IPS-20b (cell line): ENCODE data around the gene CPOX.

Experiments used
- H3K27ac ChIP-seq: one replicate; pipeline ENCODE4 v1.5.1; 2013; ENCODE audit warnings: low read length
- H3K27me3 ChIP-seq: 2 replicates; pipeline ENCODE4 v1.6.1; 2013; ENCODE audit warnings: mild to moderate bottlenecking, low read length, inconsistent platforms; ENCODE audit not compliant: insufficient read depth
- H3K36me3 ChIP-seq: 2 replicates; pipeline ENCODE4 v1.6.1; 2013; ENCODE audit warnings: low read depth, mild to moderate bottlenecking, inconsistent platforms, low read length, moderate library complexity; ENCODE audit not compliant: insufficient read depth
- H3K4me1 ChIP-seq: 2 replicates; pipeline ENCODE4 v1.6.1; 2013; ENCODE audit warnings: mild to moderate bottlenecking, control low read depth, inconsistent platforms, low read length, moderate library complexity; ENCODE audit not compliant: insufficient read depth
- H3K4me3 ChIP-seq: 2 replicates; pipeline ENCODE4 v1.5.1; 2013; ENCODE audit warnings: mild to moderate bottlenecking, low read length, inconsistent platforms
- H3K9ac ChIP-seq: 2 replicates; pipeline ENCODE4 v1.6.1; 2013; ENCODE audit warnings: low read depth, mild to moderate bottlenecking, inconsistent platforms, low read length, moderate library complexity
- H3K9me3 ChIP-seq: 2 replicates; pipeline ENCODE4 v1.6.1; 2013; ENCODE audit warnings: mild to moderate bottlenecking, low read depth, low read length, inconsistent platforms; ENCODE audit not compliant: insufficient read depth

The CPOX gene

GRCh38 chr3:98557324-98558010 is 35.9 kb downstream of the CPOX start:
- Histone ChIP-seq H3K27ac (no peak overlapping the region), H3K4me1 (no peaks in the 10 kb centered on the region), H3K9me3 (no peaks in the 10 kb centered on the region), H3K27me3 (no peaks in the 10 kb centered on the region), H3K9ac (no peak overlapping the region), H3K36me3 (no peaks in the 10 kb centered on the region), H3K4me3 (no peak overlapping the region)

GRCh38 chr3:98556164-98557130 is 37.0 kb downstream of the CPOX start:
- H3K27ac ChIP-seq: no peak overlapping the region
- H3K9ac ChIP-seq: no peak overlapping the region
- no peaks in the 10 kb centered on the region for H3K36me3 ChIP-seq
- no peak overlapping the region for H3K4me3 ChIP-seq
- H3K4me1 ChIP-seq: no peaks in the 10 kb centered on the region
- H3K9me3 ChIP-seq: no peaks in the 10 kb centered on the region
- no peaks in the 10 kb centered on the region for H3K27me3 ChIP-seq

DNA sequence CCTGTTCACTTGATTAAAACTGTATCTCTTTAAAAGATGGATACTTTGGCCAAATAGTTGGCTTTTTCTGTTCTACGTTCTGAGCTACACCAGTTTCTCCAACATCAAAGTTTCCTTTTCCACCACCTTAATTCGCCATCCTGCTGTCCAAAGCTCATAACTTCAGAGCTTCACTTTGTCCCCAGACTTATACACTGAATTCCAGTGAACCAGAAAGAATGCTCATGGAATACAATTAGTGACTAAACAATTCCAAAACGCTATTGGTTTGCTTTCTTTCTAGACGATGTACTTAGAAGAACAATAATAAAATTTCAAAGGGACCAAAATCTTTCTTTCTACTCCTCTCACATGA is 38.4 kb downstream of the CPOX start:
- H3K9me3 ChIP-seq: no peaks in the 10 kb centered on the region
- no peaks in the 10 kb centered on the region for H3K27me3 ChIP-seq
- no peak overlapping the region for H3K9ac ChIP-seq
- H3K36me3 ChIP-seq: no peaks in the 10 kb centered on the region
- no peak overlapping the region for H3K27ac ChIP-seq
- no peak overlapping the region for H3K4me3 ChIP-seq
- no peaks in the 10 kb centered on the region for H3K4me1 ChIP-seq

DNA sequence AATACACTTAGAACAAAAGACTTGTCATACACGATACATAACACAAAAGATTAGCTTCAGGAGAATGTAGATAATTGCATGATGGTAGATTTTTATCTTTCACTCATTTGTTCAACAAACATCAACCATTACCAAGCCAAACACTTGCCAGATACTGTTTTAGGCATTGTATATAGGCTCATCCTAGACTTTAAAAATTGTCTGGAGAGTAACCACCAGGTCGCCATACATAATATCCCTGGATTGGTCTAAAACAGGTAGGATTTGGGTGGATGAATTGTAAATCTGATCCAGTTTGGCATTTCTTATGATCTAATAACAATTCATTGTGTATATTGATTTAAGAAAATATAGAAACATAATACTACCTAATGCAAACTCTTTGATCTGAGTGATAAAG is 38.8 kb downstream of the CPOX start:
- Histone ChIP-seq H3K27ac (no peak overlapping the region), H3K36me3 (no peaks in the 10 kb centered on the region), H3K9me3 (no peaks in the 10 kb centered on the region), H3K4me1 (no peaks in the 10 kb centered on the region), H3K27me3 (no peaks in the 10 kb centered on the region), H3K9ac (no peak overlapping the region), H3K4me3 (no peak overlapping the region)

DNA sequence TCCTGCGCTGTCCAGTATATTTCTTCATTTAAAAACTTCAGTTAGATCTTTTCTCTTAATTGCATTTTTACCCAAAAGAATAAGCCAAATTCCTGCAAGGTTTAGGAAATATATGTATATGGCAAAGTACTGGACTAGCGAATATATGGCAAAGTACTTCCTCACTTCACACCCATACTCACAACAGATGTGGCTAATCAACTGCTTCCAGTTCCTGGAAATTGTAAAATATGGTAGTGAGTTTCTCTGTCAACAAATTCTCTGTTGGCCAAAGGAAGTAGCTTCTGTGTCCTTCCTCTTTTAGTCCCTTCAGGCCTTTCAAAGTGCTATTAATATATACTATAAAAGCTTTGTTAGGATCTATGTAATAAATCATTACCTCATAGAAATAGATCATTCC is 39.7 kb downstream of the CPOX start:
- Histone ChIP-seq H3K27ac (no peak overlapping the region), H3K9ac (no peak overlapping the region), H3K9me3 (no peaks in the 10 kb centered on the region), H3K4me1 (no peaks in the 10 kb centered on the region), H3K27me3 (no peaks in the 10 kb centered on the region), H3K4me3 (no peak overlapping the region), H3K36me3 (no peaks in the 10 kb centered on the region)

DNA sequence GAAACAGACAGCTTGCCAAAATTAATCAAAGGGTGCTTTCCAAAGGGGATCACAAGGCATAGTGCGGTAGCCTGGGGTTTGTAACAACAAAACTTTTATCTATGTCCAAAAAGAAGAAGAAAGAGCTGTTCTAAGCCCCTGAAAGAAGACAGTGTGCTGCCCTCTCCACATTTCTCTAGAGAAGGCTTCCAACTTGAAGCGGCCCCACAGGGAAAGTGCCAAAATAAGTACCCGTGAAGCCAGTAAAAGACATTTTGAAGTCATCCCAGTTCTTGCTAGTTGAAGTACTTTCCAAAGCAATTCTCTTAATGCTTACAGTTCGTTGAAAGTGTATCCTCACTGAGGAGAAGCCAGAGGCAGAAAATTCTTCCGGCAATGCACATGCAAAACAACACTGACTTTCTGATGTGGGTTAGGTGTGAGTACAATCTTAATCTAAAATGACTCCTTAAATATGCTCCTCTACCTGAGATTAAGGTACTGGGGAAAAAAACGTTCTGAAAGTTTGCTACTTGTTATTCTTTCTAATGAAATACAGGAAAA is 40.3 kb downstream of the CPOX start:
- H3K27ac ChIP-seq: no peak overlapping the region
- H3K4me1 ChIP-seq: no peaks in the 10 kb centered on the region
- H3K36me3 ChIP-seq: no peaks in the 10 kb centered on the region
- H3K4me3 ChIP-seq: no peak overlapping the region
- H3K9ac ChIP-seq: no peak overlapping the region
- H3K27me3 ChIP-seq: no peaks in the 10 kb centered on the region
- H3K9me3 ChIP-seq: no peaks in the 10 kb centered on the region

- H3K4me3 ChIP-seq: no peak overlapping the region
- H3K9ac ChIP-seq: no peak overlapping the region
- no peaks in the 10 kb centered on the region for H3K36me3 ChIP-seq
- H3K27ac ChIP-seq: no peak overlapping the region
- no peaks in the 10 kb centered on the region for H3K9me3 ChIP-seq
- H3K4me1 ChIP-seq: no peaks in the 10 kb centered on the region
- no peaks in the 10 kb centered on the region for H3K27me3 ChIP-seq
Observed at GRCh38 chr3:98552232-98553020, 41.0 kb downstream of the CPOX start.

DNA sequence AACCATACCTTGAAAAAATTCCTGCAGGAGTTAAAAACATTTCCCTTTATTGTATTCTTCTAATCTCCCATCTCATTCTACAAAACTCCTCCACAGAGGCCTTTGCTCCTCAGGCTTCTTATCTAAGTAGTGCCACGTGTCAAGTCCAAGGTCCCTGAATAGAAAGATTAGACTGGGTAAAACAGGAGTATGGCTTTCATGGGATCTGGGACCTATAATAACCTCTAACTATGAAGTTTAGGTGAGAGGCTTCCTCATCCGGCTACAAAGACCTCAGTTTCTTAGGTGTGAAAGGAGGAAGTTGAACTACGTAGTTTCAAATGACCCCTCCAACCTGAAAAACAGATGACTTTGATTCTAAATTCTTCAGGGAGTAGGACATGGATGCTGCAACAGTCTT is 41.7 kb downstream of the CPOX start:
- Histone ChIP-seq H3K4me1 (no peaks in the 10 kb centered on the region), H3K9me3 (no peaks in the 10 kb centered on the region), H3K27me3 (no peaks in the 10 kb centered on the region), H3K9ac (no peak overlapping the region), H3K36me3 (no peaks in the 10 kb centered on the region), H3K27ac (no peak overlapping the region), H3K4me3 (no peak overlapping the region)

DNA sequence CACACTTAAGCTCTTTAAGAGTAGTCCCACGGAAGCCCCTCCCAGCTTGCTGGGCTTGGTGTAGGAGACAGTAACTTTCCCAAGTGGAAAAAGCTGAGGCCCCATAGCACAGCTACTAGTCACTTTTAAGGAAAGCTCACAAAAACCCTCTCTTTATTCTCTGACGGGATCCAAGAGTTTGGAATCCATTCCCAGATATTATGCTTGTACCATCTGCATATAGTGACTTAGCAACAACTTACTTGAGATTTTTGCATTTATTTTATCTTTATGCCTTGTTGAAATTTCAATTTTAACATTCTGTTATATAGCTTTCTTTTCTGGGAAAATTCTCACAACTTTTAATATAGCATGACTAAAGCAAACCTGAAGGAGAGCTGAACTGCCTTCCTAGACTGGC is 42.2 kb downstream of the CPOX start:
- Histone ChIP-seq H3K9me3 (no peaks in the 10 kb centered on the region), H3K27ac (no peak overlapping the region), H3K27me3 (no peaks in the 10 kb centered on the region), H3K4me1 (no peaks in the 10 kb centered on the region), H3K36me3 (no peaks in the 10 kb centered on the region), H3K9ac (no peak overlapping the region), H3K4me3 (no peak overlapping the region)

DNA sequence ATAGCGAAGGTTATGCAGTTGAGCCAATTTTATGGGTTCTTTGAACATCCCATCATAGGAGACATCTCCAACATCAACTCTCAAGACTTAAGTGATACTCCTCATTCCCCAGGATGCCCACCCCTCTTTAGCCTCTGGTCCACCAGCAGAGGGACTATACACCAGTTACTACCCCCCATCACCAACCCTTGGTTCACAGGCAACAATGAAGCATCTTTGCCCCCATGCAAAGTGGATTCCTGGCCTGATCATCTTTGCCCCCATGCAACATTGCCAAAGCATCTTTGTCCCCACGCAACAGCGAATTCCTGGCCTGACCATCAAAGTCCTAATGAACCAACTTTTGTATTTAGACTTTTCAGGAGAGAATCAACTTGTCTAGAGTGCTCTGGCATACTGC is 42.6 kb downstream of the CPOX start:
- Histone ChIP-seq H3K9me3 (no peaks in the 10 kb centered on the region), H3K4me1 (no peaks in the 10 kb centered on the region), H3K9ac (no peak overlapping the region), H3K4me3 (no peak overlapping the region), H3K27ac (no peak overlapping the region), H3K27me3 (no peaks in the 10 kb centered on the region), H3K36me3 (no peaks in the 10 kb centered on the region)

DNA sequence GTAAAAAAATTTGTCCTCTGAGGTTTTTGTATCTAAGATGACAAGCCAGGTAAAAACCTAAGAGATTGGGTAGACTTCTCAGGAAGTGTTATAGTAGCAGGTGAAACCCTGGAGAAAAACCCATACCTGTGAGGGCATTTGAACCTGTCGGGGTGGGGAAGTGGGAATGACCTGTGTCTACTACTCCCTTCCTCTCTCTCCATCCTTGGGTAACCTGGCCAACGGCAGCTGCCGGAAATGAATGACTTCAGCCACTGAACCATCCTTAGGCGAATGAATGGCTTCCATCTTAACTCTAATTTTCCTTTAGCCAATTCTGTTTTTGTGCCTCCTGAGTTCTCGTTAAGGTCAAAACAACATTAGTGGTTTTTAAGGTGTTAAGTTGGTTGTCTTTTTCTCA is 44.9 kb downstream of the CPOX start:
- Histone ChIP-seq H3K4me3 (no peak overlapping the region), H3K4me1 (no peaks in the 10 kb centered on the region), H3K36me3 (no peaks in the 10 kb centered on the region), H3K27me3 (no peaks in the 10 kb centered on the region), H3K9me3 (no peaks in the 10 kb centered on the region), H3K27ac (no peak overlapping the region), H3K9ac (no peak overlapping the region)
